PC-9 (cell line): ENCODE measurements around the gene PIK3R5. TPM values are rescaled to one million over a fixed set of nuclear protein-coding genes. Genes with fewer than 3 reads are reported as not detected.
"Not testable (repeated sequence)": the region's sequence is repeated elsewhere in the genome, so short reads cannot be mapped to it uniquely, and the experiment has no call there.

ENCODE experiments used
- BruUV-seq: library from RNA; stranded (reverse); fragments of 400-500 nt; replicated peaks from 2 replicates; lab custom pipeline; 2021; lab: Mats Ljungman, UMichigan
- CTCF ChIA-PET: fragments of 300-600 bp; sonication (Branson Sonifier 250); formaldehyde crosslinking; loops from one replicate; lab custom pipeline; 2022; ENCODE audit warnings: antibody characterized with exemption; lab: Charles Lee
- POLR2A ChIA-PET: fragments of 300-600 bp; sonication (Branson Sonifier 250); formaldehyde crosslinking; loops from one replicate; lab custom pipeline; 2022; ENCODE audit warnings: antibody characterized with exemption; ENCODE audit not compliant: unreplicated experiment; lab: Charles Lee
- DNase-seq, 2 experiments: peaks; one replicate each; pipeline versions ENCODE4 v3.0.0 to v3.0.0-alpha.2; 2015 to 2022; ENCODE audit warnings: mixed read lengths in 1 of 2
- H2AFZ ChIP-seq: fragments of 200-600 bp; sonication (generic); 2 replicates; pipeline ENCODE4 v1.8.1; 2017; ENCODE audit warnings: antibody characterized with exemption
- H3F3A ChIP-seq: fragments of 200-600 bp; sonication (generic); 2 replicates; pipeline ENCODE4 v1.8.1; 2017; ENCODE audit warnings: antibody characterized with exemption, mild to moderate bottlenecking, low read depth; ENCODE audit not compliant: insufficient read depth
- H3K27ac ChIP-seq: fragments of 200-600 bp; sonication (generic); 2 replicates; pipeline ENCODE4 v1.6.1; 2016; ENCODE audit warnings: mixed run types
- H3K27me3 ChIP-seq: fragments of 200-600 bp; sonication (generic); 2 replicates; pipeline ENCODE4 v1.6.1; 2016; ENCODE audit warnings: low read depth, mixed run types; ENCODE audit not compliant: insufficient read depth
- H3K36me3 ChIP-seq: fragments of 200-600 bp; sonication (generic); 2 replicates; pipeline ENCODE4 v1.6.1; 2016; ENCODE audit warnings: low read depth, mixed run types
- H3K4me1 ChIP-seq: fragments of 200-600 bp; sonication (generic); replicated peaks from 2 replicates; pipeline ENCODE4 v1.6.1; 2016; ENCODE audit warnings: mixed run types; ENCODE audit not compliant: insufficient read depth
- H3K4me2 ChIP-seq: fragments of 200-600 bp; sonication (generic); 2 replicates; pipeline ENCODE4 v1.6.1; 2017; ENCODE audit warnings: mixed run types
- H3K4me3 ChIP-seq: fragments of 200-600 bp; sonication (generic); 2 replicates; pipeline ENCODE4 v1.6.1; 2016; ENCODE audit warnings: mixed run types
- H3K79me2 ChIP-seq: fragments of 200-600 bp; sonication (generic); 2 replicates; pipeline ENCODE4 v1.6.1; 2017; ENCODE audit warnings: low read depth, mixed run types
- H3K9me2 ChIP-seq: fragments of 200-600 bp; sonication (generic); 2 replicates; pipeline ENCODE4 v1.8.1; 2017; ENCODE audit warnings: mild to moderate bottlenecking; ENCODE audit not compliant: insufficient read depth
- H3K9me3 ChIP-seq: fragments of 200-600 bp; sonication (generic); 2 replicates; pipeline ENCODE4 v1.8.1; 2016; ENCODE audit warnings: low read depth; ENCODE audit not compliant: insufficient read depth
- H4K20me1 ChIP-seq: fragments of 200-600 bp; sonication (generic); 2 replicates; pipeline ENCODE4 v1.8.1; 2017; ENCODE audit not compliant: insufficient read depth
- CTCF ChIP-seq: fragments of 200-600 bp; sonication (generic); conservative IDR thresholded peaks from 2 replicates; pipeline ENCODE4 v1.6.1; 2017; ENCODE audit warnings: mixed run types, antibody characterized with exemption, mild to moderate bottlenecking, moderate library complexity
- EZH2 ChIP-seq: fragments of 200-600 bp; sonication (generic); IDR thresholded peaks from 2 replicates; pipeline ENCODE4 v1.8.0; 2017; ENCODE audit warnings: antibody characterized with exemption, low read depth
- intact Hi-C: fragments of 100-400 bp; cut with micrococcal nuclease; formaldehyde crosslinking; loops from one replicate; pipeline ENCODE4 v1.10.0; 2022; ENCODE audit not compliant: unreplicated experiment
- total RNA-seq: library from RNA; stranded (reverse); gene quantifications from 2 replicates; pipeline ENCODE4 v1.2.3, GENCODE V29; 2021

Gene PIK3R5
- total RNA-seq, 1 experiment from 2014 or later, result not detected

GRCh38 chr17:8887301-8887700, 78.2 kb downstream of the PIK3R5 start:
- peaks cover 17% of the 10 kb centered on the region; the same call in 1 of the 2 replicates for H3K27me3 ChIP-seq
- H3K36me3 ChIP-seq, result no peaks in the 10 kb centered on the region
- ChIA-PET CTCF (interaction anchor here (0.7 kb wide), 1 partner anchor 544 kb away, joined by 5 read pairs; no protein-coding TSS in a partner anchor), POLR2A (no interaction called here)
- no peak for TF ChIP-seq CTCF
- TF ChIP-seq EZH2, result no peak
- no peaks in the 10 kb centered on the region for H3K4me1 ChIP-seq
- no peak overlapping the region for H3K4me2 ChIP-seq
- no peaks in the 10 kb centered on the region for H3K9me2 ChIP-seq
- H3K4me3 ChIP-seq, result no peak overlapping the region
- H3K79me2 ChIP-seq, result no peaks in the 10 kb centered on the region
- no peak overlapping the region for H2AFZ ChIP-seq
- BruUV-seq, result no TSS peak
- no peaks in the 10 kb centered on the region for H3F3A ChIP-seq
- no peaks in the 10 kb centered on the region for H4K20me1 ChIP-seq
- intact Hi-C loops, result loop anchor here (5.0 kb wide), 1 partner anchor 290 kb away; no protein-coding TSS in a partner anchor
- H3K9me3 ChIP-seq, result no peaks in the 10 kb centered on the region
- DNase-seq, result no peak
- H3K27ac ChIP-seq, result no peak overlapping the region

- DNase-seq, result no peak
- H3K27me3 ChIP-seq, result peaks cover 13% of the 10 kb centered on the region; the same call in 1 of the 2 replicates
- H3K4me1 ChIP-seq, result no peaks in the 10 kb centered on the region
- H3K9me3 ChIP-seq, result no peaks in the 10 kb centered on the region
- CTCF ChIA-PET, result no interaction called here
- POLR2A ChIA-PET, result no interaction called here
- BruUV-seq, result no TSS peak
- no peak overlapping the region for H3K4me2 ChIP-seq
- H3F3A ChIP-seq, result no peaks in the 10 kb centered on the region
- no peaks in the 10 kb centered on the region for H3K9me2 ChIP-seq
- no peaks in the 10 kb centered on the region for H3K36me3 ChIP-seq
- no peak overlapping the region for H3K27ac ChIP-seq
- H3K4me3 ChIP-seq, result no peak overlapping the region
- intact Hi-C loops, result loop anchor here (5.0 kb wide), 1 partner anchor 291 kb away; no protein-coding TSS in a partner anchor
- no peak overlapping the region for H2AFZ ChIP-seq
- no peaks in the 10 kb centered on the region for H3K79me2 ChIP-seq
- H4K20me1 ChIP-seq, result no peaks in the 10 kb centered on the region
- TF ChIP-seq CTCF (no peak), EZH2 (no peak)
Observed at GRCh38 chr17:8885967-8886684, 79.4 kb downstream of the PIK3R5 start.

- H3K36me3 ChIP-seq, BruUV-seq, H4K20me1 ChIP-seq, H3K9me3 ChIP-seq, POLR2A ChIA-PET, H3F3A ChIP-seq, DNase-seq, H3K4me1 ChIP-seq, H3K4me2 ChIP-seq, H3K4me3 ChIP-seq, CTCF ChIA-PET, H3K79me2 ChIP-seq, H3K9me2 ChIP-seq, H2AFZ ChIP-seq, H3K27ac ChIP-seq: not testable (repeated sequence)
- intact Hi-C loops, result loop anchor here (5.0 kb wide), 1 partner anchor 292 kb away; no protein-coding TSS in a partner anchor
- peaks cover 19% of the 10 kb centered on the region; the same call in 1 of the 2 replicates for H3K27me3 ChIP-seq
Observed at GRCh38 chr17:8885163-8885966, 80.1 kb downstream of the PIK3R5 start.
